IPS DF 4.7 (cell line): ENCODE results near the gene AAK1.

ENCODE experiments used
- DNase-seq: peaks from one replicate; pipeline ENCODE4 v3.0.0-alpha.2; 2013; ENCODE audit warnings: low spot score; ENCODE audit errors: extremely low read depth

AAK1 gene

DNA sequence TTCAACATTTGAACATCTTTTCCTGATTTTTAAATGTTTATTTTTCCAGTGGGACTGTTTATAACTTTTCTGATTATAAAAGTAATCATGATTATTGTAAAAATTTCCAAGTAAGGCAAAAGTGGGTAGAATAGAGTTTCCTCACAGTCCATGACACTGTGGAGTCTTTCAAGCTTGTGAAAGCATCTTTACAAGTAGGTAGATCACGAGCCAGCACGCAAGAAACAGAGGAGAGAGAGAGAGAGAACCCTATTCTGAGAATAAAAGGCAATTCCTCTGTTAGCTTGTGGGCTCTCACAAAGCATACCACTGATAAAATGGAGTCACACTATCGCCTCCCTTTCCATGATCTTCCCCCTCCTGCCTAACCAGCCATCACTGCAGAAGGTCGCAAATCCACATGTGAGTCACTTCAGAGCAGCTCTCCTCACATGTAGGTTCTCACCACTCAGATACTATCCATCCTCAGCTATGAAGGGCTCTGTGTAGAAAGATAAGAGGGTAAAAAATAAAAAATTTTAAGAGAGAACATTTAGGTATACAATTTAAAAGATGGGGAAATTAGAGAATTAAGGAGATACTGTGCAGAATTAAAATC is 40.3 kb downstream of the AAK1 start:
- DNase-seq: no peak

DNA sequence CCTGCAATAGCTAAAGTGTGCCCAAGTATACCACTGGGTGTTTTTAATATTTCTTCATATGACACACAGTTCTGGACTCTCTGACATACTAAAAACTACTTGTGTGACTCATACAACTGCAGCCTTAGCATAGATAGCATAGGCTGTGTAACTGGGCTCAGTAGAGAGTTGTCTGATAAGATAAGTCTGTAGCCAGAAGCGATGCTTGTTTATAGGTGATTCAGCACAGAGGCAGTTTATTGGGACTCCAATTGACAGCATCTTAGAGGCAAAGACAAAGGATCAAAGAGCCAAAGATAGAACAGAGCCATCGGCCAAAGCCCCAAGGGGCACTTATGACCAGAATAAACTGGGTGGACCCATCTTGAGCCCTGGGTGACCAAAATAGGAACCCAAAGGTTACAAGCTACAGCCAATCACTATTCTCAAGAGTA is 42.3 kb downstream of the AAK1 start:
- DNase-seq: no peak

DNA sequence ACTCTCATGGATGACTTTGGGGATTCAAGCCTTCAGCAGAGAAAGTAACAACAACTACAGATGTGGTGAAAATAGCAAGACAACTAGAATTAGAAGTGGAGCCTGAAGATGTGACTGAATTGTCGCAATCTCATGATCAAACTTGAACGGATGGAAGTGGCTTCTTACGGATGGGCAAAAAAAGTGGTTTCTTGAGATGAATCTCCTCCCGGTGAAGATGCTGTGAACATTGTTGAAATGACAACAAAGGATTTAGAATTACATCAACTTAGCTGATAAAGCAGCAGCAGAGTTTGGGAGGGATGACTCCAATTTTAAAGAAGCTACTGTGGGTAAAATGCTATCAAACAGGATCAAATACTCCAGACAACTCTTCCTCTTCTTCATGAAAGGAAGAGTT is 43.1 kb downstream of the AAK1 start:
- no peak for DNase-seq

DNA sequence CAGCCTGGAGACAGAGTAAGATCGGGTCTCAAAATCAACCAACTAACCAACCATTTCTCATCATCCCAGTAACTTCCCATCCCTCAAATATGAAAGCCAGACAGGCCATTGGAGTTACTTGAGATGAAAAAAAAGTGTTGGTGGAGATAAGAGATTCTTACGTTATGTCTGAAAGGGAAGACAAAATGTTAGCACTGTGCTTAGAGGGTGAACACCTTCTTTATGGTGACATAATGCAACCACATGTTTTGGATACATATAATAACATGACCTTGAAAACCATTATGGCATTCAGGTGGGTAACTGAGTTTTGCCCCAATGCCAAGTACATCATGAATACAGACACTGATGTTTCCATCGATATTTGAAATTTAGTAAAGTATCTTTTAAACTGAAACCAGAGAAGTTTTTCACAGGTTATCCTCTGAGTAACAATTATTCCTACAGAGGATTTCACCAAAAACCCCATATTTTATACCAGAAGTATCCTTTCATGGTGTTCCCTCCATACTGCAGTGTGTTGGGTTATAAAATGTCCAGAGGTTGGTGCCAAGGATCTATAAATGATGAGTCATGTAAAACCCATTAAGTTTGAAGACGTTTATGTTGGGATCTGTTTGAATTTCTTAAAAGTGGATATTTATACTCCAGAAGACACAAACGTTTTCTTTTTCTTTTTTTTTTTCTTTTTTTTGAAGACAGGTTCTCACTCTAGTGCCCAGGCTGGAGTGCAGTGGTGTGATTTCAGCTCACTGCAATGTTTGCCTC is 45.5 kb downstream of the AAK1 start:
- no peak for DNase-seq

DNA sequence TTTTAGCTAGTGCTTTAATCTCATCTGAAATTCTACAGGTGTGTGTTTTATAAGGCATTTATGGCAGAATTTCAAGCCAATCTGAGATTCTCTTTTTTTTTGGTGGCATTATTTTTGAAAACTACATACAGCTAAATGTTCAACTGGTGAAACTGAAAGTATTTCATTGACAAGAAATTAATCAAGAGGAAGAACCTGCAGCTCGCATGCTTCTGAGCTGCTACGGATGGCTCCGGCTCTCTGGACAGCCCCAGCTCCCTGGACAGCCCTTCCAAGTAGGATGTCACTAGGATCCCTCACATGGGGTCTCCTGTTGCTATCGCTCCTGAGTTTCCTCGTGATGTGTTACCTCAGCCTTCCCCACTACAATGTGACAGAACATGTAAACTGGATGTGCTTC is 46.4 kb downstream of the AAK1 start:
- DNase-seq: no peak

DNA sequence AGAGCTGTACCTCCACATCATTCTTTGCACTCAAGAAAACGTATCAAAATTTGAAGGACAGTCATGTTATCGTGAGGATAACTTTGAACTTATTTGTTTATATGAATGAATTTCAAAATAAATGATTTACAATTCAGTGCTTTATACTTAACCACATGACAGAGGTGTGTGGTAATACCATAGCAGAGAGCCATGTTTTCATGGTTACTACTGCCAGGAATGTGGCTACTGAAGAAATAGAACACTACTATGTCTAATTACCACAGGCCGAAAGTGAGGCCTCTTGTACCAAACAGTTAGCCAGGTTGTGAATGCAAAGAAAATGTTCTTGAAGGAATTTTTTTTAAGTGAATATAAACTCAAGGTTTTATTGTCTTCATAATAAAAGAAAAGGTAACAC is 49.2 kb downstream of the AAK1 start:
- DNase-seq: no peak

DNA sequence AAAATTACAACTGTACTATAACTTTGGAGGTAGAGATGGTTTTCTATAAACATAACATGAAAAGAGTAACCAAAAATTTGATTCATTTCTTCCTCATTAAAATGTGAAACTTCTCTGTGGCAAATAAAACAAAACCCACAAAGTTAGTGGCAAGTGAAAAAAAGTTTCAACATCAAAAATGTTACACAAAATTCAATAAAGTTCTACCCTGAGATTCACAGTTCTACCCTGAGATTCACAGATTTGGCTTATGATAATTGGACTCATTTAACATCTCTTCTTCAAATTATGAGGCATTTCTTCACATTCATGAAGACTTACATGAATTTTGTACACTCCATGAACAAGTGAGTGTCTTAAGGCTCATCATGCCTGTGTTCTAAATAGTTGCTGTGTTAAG is 51.0 kb downstream of the AAK1 start:
- no peak for DNase-seq

DNA sequence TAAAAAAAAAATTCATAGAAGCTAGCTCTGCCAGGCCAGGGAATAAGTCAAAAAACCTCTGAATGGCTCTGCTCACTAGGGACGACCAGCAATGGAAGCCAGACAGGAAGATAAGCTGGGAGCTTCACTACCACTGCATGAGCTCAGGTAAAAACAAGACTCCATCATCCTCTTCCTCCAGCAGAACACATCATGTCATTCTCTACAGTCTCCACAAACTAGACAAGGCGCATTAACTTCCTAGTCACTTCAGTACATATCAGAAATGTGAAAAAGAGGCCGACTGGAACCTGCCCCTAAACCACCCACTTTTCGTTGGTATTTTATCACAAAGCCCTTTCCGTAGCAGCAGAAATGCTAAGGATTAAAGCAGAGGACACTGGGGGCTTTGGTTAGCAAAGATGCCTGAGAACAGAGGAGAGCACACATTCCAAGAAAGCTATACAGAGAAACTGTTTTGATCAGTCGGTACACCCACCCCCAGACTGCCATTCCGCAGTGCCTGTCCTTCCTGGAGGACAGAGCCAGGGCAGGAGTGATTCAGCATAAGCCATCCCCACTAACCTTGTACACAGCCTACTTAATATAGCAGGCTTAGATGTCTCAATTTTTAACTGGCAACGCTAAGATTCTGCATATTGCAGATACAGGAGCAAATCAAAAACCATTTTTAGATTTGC is 53.4 kb downstream of the AAK1 start:
- DNase-seq: no peak

DNA sequence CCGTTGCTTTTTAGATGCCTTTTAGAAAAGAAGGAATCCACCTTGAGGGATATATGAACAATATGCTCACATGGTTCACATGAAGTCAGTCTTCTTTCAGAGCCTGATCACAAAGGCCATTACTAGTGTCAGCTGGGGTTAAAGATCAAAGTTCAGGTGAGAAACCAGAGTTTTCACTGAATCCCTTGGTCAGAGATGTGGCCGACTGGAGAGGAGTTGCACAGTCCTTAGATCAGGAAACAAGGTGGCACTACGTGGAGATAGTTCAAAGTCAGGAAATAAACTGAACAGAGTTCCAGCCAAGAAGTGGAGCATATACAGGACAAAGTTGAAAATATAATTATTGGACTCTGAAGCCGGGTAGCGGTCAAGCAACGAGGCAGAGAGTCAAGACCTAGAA is 54.6 kb downstream of the AAK1 start:
- no peak for DNase-seq

DNA sequence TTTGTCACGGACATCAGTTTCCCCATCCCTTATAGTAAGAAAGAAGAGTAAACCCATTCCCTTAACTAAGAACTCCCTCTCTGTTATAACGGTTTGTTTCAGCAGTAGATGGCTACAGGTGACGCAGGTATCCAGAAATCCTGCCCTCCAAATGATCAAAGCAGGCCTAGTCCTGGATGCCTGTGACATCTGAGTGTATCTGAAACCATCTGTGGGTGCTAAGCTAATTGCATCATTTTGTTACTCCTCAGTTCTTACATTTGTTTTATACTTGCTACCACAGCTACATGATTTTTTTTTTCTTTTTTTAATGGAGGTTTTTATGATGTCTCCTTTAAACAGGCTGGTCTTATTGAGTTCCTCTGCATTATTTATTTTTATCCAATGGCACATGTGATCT is 55.1 kb downstream of the AAK1 start:
- DNase-seq: no peak

DNA sequence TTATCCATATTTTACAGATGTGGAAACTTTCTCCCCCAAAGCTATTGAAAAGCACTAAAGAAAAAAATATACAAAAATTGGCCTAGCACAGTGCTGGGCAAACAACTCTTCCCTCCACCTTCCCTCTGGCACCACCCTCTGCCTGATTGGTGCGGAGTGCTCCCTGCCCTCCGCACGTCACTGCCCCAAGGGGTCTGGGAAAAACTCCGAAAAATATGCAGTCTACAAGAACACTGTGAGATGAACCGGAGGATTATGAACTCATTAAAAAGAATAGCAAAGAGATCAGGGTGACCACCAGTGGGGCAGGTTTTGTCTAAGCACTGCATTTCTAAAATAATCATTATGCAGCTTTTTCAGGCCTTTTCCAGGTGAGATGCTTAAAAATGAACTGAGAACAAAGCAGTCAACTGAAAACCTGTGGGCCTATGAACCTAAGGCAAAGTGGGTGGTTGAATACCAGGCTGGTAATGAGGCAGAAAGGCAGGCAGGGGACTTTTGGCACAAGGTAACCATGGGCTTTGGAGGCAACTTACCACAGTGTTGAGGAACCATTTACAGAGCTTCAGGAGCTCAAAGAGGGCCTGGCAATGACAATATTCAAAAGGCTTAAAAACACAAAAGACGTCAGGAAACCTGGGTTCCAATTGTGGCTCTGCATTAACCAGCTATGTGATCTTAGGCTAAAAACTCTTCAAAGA is 57.5 kb downstream of the AAK1 start:
- DNase-seq: no peak

DNA sequence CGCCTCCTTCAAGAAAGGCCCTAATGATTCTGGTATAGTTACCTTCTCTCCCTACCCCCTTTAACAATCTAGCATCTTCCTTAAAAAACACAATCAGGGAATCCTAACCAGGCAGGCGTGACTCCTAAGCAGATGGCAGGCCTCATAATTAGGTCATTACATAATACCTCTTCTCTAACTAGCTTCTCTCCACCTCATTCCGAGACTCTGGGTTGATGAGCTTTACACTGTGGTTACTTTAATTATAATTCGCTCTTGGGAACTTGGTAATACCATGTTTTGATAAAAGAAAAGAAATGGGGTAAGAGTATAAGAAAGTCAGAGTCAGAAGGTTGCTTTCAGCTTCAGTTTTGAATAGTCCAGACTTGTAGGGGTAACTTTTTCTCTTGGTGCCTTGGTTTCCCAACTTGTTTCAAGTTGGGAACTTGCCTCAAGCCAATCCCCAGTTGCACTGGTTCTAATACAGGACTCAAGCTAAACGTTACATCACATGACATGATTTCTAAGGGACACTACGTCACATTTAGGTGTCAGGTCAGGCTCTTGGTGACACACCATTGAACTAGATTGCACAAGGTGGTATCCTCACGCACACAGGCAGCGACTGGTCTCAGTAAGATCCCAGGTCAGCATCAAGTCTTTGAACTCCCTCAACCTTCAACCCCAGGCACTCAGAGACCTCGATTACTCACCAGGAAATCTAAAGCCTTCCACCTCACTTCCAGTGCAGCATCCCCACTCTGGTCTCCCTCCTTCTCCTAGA is 59.2 kb downstream of the AAK1 start:
- no peak for DNase-seq

DNA sequence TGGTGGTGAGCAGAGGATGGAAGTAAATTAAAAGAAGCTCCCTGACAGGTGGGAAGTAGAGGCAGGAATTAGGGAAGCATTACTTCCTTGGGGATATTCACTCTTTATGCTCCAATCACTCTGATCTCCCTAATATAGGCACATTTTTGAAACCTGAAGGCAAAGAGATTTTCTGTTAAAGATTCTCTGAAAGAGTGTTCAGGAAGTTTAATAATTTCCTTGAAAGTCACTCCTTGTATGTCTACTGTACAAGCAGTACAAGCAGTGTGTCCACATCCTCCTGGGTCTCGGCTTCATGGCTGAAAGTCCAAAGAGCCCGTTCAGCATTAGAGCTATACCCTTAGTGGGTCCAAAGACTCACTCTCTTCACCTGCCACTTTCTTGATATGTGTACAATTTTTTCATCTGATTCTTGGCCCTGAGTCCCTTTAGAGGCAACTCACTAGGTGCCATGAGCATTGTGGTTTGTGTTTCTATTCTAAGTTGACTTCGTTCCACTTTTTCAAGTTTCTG is 60.2 kb downstream of the AAK1 start:
- no peak for DNase-seq

DNA sequence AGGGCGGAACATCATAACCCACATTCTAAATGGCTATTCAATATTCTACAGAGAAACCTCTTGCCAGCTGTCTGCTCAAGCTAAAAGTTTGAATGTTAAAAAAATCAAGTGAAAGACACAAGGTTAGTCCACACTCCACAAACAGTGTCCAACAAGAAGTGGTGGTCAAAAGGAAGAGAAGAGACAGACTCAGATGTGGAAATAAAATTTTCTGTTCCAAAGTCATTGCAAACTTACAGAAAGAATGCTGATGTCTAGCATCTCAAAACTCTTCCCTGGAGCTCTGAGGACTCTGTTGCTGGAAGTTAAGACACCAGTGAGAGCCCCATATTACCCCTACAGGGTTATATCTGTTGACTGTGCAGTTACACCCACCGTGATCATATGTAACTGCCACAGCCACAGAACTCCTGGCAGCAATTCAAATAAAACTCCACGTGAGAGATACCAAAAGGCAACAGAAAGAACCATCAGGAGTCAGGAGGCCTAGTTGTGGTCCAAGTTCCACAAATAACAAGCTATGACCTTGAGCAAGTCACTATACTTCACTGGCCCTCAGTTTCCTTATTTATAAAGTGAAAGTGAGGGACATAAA is 60.9 kb downstream of the AAK1 start:
- DNase-seq: no peak

DNA sequence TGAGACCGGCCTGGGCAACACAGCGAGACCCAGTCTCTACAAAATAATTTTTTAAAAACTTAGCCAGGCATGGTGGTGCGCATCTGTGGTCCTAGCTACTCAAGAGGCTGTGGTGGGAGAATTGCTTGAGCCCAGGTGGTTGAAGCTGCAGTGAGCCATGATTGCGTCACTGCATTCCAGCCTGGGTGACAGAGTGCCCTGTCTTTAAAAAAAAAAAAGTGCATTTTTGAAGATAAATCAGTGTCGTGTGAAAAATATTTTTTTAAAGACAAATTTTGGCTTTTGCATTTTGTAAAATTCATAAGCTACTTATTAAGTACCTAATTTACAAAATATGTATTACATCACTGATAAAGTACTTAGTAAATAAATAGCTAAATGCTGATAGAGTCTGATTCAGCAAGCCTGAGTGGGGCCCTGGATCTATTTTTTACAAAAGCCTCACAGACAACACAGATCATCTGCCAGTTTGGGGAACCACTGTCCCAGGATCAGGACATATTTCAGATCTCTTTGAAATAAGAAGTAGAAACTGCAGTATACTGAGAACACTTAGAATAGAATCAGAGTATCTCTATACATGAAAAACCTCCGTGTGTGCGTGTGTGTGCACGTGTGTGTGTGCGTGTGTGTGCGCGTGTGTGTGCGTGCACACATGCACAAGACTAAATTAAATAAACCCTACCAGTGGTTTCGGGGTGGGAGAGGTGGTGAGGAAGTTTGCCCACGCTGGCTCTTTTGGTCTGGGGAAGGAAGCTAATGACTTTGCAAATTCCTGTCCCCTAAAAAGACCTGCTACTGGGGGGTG is 61.6 kb downstream of the AAK1 start:
- no peak for DNase-seq

DNA sequence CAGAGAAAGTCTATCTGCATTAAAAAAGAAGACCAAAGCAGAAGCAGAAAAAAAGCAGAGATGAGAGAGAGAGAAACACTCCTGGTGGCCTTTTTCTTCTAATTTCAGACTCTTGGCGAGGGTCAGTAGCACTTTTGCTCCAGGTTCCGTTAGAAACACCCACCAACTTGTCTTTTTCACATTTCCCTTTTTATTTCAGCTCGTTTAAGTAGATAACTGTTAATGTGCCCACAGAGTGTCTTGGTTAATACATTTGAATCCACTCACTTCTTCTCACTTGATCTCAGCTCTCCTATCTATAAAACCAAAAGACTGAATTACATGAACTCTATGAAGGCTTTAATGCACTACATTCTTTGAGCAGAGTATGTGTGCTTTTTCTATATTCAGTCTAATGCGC is 63.1 kb downstream of the AAK1 start:
- no peak for DNase-seq

DNA sequence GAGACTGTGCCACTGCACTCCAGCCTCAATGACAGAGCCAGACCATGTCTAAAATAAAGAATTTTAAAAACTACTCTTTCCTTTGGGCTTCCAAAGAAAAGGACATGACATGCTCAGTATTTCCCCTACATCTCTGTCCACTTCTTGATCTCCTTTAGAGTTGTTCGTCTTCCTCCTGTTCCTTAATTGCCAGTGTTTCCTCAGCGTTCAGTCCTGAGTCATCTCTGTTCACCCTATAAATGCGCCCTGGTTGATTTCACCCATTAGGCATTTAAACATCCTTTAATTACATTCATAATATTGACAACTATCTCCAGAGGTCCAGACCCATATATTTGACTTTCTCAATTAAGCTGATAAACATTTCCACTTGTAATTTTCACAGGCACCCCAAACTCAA is 64.0 kb downstream of the AAK1 start:
- DNase-seq: no peak

DNA sequence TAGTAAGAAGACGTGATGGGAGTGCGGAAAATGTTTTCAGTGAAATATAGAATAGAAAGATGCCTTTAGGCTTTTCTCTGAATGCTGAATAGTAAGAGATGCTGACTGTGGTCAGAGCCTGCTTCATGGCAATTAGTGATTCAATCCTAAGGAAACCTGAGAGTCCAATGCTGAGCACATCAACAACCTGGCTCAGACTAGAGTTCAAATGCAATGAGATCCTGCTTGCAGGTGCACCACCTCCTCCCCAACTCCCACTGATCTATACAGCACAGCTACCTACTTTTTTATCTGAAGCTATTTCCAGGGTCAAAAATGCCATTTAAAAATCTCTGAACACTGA is 65.4 kb downstream of the AAK1 start:
- no peak for DNase-seq

DNA sequence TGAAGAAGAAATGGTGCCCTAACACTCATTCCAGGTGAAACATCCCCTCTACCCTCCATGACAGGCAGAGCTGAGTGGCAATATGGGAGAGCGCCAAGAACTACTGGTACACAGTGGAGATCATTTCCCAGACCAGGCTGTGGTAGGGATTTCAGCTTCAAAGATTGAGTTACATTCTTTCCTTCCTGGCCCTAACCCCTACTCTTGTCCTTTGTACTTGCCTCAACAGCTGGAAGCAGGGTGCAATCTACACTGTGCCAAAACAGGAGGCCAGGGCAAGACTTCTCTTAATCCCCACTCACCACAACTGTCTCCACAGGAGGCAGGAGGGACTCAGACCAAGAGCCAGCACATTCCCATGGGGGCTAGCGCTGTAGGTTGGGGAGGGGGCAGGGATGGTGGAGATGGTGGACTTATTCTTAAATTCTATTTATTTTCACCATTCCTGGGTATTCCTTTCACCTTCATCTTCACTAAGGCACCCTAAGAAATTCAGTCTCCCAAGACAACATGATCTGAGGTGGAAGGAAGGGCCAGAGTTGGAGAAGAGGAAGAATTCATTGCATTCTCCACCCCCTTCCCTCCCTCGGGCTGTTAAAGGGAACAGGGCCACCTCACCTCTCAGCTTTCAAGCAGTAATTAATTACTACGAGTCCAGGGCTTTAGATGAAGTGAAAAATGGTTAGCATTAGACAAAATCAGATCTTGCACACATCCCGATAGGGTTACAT is 65.9 kb downstream of the AAK1 start:
- no peak for DNase-seq
